DMS114 treated with DMSO at 0.1 percent for 48 hours (cell line): Measurements from ENCODE around the gene PARP4.
"Not testable (repeated sequence)": the region's sequence is repeated elsewhere in the genome, so short reads cannot be mapped to it uniquely, and the experiment has no call there.

ENCODE experiments used
- DNase-seq: peaks from one replicate; lab custom pipeline; 2025; ENCODE audit not compliant: unreplicated experiment; lab: John Stamatoyannopoulos, UW

PARP4 gene

DNA sequence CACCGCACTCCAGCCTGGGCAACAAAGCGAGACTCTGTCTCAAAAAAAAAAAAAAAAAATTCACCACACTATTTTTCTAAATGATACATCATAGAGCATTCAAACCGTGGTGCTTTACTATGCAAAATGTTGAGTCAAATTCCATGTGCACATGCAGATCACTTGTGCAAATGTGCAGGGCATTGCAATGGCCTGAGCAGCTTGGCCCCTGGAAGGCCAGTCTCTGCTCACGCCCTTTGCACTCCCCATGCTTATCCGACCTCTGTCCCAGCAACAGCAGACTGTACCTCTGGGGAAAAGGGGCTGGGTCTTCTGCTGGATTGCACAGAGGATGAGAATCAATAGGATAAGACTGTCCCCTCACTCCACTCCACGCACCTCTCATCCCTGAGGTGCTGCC is 58.5 kb downstream of the PARP4 start:
- DNase-seq = no peak

DNA sequence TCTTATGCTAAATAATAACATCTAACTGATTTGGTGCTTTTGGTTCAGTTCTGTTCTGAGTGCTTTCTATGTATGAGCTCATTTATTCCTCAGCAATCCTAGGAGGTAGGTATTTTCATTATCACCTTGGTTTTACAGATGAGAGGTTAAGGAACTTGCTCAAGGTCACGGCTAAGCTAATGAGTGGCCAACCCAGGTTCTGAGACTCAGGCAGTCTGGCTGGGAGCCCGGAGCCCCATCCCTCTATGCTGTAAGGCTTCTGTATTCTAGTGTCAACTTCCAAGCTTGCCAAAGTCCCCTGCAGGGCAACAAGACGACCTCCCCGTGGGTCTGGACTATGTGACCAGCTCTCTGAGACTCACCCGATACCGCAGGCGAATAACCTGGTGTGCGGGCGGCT is 60.5 kb downstream of the PARP4 start:
- DNase-seq = no peak

GRCh38 chr13:24450530-24450929 is 62.0 kb downstream of the PARP4 start:
- DNase-seq = no peak

GRCh38 chr13:24444851-24445250 is 67.7 kb downstream of the PARP4 start:
- DNase-seq = not testable (repeated sequence)

- no peak for DNase-seq
These were observed 69.2 kb downstream of the PARP4 start for GRCh38 chr13:24443366-24443765.

DNA sequence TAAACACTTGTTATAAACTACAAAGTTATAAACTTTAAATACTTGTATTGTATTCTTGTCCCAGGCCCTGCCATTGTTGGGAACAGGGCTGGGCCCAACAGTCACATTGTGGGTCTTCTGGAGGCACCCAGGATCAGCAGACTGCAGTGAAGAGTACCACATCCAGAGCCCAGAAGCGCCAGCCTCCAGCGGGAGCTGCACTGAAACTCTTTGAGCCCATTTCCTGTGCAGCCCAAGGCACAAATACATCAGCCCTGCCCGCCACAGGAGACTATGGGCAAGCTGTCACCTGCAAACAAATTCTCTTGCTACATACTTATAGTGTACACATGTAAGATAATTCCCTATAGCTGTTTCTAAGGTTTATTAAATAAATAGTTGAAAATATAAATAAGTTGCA is 86.5 kb downstream of the PARP4 start:
- not testable (repeated sequence) for DNase-seq

DNA sequence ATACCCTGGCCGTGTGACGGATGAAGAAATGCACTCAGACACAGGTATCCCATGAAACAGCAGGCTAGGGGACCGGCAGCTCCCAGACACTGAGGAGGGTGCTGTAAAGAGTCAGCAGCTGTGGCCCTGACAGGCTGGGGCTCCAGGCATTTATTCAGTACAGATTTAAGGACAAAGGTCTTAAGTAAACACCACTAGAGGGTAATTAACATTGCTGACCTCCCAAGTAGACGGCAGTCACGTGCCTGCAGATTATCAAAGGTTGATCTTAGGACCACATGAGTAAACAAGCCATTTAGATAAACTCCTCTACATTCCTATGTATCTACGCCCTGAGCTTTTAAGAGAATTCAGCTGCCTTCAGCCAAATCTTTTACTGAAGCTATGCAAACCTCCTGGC is 92.9 kb downstream of the PARP4 start:
- DNase-seq = not testable (repeated sequence)

DNA sequence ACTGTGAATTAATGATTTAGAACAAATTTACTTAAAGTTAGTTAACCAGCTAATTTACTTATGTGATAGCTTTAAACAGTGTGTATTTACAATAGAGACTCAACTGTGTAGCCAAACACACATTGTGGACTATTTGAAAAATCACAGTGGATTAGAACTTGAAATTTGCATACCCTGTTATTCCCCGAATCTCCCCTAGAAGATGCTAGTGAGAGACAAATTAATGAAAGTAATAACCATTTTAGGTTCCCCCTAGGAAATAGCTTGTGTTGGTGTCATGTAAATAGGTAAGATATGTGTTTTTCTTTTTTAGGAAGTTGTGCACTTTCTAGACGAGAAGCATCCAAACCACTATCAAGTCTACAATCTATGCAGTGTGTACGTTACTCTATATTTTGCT is 104.7 kb downstream of the PARP4 start:
- DNase-seq = no peak

- no peak for DNase-seq
These were observed 106.1 kb downstream of the PARP4 start for GRCh38 chr13:24406524-24406923.

GRCh38 chr13:24396821-24397220 is 115.8 kb downstream of the PARP4 start:
- DNase-seq = no peak

DNA sequence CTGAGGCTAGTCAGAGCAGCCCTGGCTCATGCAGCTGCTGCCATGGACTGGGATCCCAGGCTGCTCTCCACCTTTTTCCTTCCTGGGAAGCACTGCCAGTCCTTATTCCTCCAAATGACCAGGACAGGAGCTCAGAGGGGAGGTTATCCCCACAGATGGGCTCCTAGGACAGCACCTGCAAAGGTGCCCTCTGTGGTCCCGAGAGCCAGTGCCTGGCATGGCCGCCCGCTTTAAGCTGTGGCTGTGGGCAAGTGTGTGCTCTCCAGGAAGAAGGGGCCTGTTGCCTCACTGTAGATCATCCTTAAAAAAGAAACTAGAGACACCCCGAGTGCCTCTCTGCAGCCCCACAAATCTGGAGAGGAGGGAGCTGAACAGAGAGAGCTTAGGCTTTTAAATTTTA is 119.6 kb downstream of the PARP4 start:
- no peak for DNase-seq

DNA sequence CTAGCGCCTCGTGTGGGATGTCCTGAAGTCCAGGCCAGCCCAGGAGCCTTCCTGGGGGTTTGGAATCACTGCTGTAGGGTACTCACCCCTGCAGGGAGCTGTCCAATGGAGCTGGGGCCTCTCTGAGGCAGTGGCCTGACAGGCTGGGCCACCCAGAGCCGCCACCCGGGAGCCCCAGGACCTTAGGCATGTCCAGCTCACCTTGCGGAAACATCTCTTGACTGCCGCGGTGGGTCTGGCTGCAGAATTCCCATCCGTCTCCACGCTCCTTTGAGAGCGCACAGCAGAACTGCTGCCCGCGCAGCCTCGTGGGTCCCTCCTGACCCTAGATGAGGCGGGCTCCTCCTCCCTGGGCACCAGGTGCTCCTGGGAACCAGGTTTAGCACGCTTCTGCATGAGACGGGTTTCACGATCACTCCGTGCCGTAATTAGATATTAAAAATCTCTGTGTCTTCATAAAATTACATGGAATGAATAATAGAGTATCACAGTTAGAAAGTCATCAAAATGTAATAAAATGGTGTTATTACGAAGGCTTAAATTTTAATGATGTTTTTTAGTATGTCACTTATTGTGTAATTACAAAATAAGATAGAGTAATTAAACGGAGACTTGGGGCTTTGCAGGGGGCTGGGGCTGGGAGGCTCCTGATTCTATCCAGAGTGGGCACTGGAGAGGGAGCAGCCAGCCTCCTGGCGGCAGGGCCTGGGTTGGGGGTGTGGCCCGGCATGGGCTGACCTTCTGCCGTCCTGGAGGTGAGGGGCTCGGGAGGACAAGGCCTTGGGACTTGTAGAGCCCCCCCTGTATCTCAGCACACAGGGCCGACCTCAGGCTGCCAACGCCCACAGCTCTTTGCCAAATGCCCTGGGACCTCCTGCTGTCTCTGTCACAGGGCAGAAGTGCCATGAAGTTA is 120.6 kb downstream of the PARP4 start:
- DNase-seq = not testable (repeated sequence)

DNA sequence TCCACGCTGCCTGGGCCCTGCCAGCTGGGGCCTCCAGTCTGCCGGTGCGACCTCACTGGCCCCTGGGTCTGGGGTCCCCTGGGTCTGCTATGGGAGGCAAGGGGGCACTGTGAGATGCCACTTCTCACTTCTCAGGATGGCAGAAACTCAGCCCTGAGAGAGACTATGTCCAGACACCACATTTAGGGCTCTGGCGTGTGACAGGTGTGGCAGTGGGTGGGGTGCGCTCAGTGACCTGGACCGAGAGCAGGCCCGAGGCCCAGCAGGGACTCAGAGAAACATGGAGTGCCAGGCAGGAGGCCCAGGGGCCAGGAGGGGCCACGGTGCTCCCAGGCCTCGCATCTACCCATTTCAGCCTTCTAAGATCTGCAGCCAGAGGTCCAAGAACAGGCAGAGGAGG is 121.8 kb downstream of the PARP4 start:
- not testable (repeated sequence) for DNase-seq

DNA sequence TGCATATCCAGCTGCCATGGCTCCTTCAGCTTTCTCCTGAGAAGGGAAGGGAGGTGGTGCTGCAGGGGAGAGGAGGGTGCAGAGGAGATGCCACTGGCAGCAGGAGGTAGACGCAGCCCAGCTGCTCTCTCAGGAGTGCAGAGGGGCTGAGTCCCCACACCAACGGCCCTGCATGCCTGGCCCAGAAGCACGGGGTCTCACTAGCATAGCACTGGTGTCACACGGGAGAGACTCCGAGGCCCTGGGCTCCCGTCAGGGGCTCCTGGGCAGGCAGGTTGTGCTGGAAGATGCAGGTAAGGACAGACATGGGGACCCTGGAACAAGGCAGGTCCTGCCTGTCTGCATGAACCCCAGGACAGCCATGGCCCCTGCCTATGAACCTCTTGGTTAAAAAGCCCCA is 123.1 kb downstream of the PARP4 start:
- no peak for DNase-seq

DNA sequence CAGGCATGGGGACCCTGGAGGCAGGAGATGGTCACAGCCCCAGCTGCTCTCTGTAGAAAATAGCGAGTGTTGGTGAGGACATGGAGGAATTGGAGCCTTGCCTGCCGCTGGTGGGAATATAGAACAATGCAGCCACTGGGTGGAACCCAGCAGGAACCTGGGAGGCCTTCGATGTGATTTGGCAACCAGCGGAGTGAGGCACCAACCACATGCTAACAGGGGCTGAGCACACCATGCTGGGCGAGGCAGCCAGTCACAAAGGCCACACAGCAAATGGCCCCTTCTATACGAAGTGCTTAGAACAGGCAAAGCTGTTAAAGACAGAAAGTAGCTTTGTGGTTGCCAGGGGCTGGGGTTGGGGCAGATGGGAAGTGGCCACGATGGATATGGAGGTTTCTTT is 123.8 kb downstream of the PARP4 start:
- DNase-seq = not testable (repeated sequence)

DNA sequence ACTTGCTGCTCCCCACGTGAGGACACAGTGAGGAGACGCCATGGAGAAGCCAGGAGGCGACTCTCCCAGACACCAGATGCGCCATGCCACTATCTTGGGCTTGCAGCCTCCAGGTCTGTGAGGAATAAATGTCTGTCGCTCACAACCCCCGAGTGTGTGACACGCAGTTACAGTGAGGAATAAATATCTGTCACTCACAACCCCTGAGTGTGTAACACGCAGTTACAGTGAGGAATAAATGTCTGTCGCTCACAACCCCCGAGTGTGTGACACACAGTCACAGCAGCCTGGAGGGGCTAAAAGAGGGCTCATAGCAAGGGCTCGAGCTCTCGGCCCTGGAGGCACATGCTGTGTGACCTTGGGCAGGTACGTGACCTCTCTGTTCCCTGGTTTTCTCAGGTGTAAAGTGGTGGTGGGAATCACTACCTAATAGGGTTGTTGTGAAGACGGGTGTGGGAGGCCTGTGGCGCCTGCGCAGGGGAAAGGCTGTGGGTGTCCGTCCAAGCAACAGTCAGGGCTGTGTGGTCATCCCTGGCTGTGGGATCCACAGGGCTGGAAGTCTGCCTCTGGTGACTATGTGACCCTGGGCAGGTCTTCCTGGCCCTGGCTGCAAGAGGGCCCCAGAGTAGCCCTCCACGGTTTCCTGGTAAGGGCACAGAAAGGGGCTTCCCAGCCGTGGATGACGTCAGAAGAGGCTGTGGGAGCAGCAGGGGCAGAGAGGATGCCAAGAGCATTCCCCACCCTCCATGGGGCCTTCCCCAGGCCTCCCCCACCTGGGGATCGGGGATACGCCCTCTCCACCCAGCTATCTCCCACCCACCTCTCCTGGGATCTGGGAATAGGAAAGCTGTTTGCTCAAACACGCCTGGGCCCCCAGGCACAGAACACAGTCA is 125.5 kb downstream of the PARP4 start:
- DNase-seq = no peak

- no peak for DNase-seq
These were observed 126.7 kb downstream of the PARP4 start for GRCh38 chr13:24385902-24386301.

- not testable (repeated sequence) for DNase-seq
These were observed 127.6 kb downstream of the PARP4 start for GRCh38 chr13:24384946-24385345.

DNA sequence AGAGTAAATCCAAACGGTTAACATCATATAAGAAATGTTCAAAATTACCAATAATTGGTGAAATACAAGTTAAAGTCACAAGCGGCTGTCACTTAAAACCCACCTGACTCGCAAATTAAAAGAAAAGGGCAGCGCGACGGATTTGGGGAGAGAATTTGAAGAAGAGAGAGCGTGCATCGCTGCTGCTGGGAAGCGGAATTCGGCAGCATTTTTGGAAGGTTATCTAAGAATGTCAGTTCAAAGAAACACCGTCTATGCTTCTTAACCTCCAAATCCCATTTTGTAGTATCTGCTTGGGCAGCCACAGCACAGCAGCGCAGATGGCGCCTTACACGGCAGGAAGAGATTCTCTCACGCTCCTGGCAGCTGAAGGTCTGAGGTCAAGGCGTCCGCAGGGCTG is 128.5 kb downstream of the PARP4 start:
- not testable (repeated sequence) for DNase-seq

DNA sequence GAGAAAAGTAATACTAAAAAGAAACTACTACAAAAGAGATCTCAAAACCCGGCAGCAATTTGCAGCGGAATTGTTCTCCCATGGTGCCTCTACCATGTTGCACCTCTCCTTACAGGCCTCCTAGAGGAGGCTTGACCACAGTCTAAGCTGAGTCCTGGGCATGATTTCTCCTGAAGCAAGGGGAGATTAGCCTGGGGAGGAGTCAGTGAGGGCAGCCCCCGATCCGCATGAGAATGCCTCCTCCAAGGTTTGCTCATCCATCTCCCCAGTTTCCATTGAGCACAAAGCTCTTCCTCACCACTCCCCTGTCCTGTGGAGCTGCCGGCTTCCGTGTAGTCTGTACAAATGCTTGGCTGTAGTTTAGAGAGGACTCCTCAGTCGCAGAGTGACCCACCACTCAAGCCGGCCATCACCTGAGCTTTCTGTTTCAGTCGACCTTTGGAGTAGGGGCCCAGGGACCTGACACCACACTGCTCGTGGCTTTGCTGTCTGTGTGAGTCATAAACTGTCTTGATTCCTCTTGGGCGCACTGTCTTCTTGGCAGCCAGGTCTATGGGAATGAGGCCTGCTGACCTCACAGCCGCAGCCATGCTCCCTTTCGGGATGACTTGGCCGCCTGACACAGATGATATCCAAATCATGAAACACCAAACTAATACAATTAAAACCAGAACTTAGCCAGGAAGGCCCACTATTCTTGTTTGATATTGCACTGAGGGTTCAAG is 130.9 kb downstream of the PARP4 start:
- DNase-seq = no peak

GRCh38 chr13:24380881-24381280 is 131.7 kb downstream of the PARP4 start:
- not testable (repeated sequence) for DNase-seq
